ENCODE measurements around the gene DYNC2H1.

Gene DYNC2H1

DNA sequence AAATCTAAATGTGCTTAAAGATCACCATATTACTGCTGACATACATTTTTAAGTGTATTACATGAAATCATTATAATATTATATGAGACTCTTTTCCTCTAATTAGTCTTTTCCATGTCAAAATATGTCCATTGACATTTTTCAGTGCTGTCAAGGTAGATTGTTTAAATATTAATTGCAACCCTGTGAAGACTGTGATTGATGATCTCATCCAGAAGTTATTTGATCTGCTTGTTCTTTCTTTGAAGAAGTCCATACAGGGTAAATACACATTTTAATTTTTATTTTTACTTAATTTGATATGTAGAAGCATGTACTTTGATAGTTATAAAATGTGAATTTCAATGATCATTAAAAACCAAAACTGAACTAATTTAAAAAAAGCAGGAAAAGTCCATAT is 38.4 kb downstream of the DYNC2H1 start:
- no peak for DNase-seq

DNA sequence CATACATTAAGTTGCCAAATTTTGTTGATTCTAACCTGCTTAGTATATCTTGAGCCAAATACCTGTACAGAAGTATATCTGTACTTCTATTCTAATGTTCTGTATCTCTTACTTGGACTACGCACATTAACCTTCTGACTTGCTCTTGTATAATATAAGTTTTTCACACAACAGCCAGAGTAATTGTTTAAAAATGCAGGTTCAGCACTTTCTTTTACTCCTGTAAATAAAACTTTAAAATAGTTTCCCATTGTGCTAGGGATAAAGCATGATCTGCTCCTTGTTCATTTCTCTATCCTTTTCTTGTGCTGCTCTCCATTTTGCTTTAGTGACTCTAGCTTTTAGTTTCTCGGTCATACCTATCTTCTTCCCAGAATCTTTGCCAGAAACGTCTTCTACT is 48.3 kb downstream of the DYNC2H1 start:
- no peak for DNase-seq

DNA sequence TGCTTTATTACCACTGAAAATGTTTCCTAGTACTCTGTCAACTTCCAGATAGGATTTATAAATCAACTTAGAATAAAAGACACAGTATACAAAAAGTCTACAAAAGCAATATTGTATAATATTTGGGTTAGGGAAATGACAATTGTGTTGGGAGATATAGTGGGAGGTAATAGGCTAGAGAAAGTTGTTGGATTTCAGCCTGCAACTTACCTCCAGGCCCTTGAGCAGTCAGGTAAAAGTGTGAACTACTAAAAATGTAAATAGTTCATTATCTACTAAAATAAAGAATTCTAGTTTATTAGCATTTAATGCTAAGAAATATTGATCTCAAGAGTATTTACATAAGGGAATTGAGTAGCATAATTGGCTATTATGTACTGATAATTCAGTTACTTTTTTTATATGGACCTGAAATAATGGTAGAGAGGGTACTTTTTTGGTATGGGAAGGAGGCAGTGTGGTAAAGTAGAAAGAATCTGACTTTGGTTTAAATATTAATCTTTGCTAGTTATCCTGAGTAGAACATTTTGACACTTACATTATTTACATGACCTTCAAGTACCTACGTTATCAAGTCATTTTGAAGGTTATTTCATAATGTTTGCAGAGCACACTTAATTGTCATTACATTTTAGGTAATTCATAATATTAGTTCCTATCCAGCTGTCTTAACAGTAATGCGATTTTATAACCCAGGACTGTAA is 55.0 kb downstream of the DYNC2H1 start:
- no peak for DNase-seq

DNA sequence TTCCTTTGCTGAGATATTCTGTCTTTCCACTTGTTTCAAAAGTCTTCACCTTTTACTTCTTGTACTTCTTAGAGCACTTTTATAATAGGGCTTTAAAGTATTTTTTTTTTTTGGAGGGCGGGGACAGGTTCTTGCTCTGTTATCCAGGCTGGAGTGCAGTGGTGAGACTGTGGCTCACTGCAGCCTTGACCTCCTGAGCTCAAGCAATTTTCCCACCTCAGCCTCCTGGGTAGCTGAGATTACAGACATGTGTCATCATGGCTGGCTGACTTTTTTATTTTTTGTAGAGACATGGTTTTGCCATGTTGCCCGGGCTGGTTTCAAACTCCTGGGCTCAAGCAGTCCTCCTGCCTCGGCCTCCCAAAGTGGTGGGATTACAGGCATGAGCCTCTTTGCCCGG is 57.9 kb downstream of the DYNC2H1 start:
- DNase-seq: no peak

DNA sequence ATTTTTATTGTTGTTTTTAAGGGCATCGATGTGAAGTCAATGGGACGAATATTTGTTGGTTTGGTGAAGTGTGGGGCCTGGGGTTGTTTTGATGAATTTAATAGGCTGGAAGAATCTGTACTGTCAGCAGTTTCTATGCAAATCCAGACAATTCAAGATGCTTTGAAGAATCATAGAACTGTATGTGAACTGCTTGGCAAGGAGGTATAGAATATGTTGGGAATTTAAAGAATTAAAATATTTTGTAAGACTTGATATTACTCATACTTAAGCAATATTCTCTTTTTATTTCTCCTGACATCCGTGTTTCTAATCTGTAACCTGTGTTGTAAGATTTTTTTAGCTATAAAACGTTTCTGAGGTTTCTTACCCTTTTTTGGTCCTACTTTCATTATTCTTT is 61.6 kb downstream of the DYNC2H1 start:
- DNase-seq: no peak

DNA sequence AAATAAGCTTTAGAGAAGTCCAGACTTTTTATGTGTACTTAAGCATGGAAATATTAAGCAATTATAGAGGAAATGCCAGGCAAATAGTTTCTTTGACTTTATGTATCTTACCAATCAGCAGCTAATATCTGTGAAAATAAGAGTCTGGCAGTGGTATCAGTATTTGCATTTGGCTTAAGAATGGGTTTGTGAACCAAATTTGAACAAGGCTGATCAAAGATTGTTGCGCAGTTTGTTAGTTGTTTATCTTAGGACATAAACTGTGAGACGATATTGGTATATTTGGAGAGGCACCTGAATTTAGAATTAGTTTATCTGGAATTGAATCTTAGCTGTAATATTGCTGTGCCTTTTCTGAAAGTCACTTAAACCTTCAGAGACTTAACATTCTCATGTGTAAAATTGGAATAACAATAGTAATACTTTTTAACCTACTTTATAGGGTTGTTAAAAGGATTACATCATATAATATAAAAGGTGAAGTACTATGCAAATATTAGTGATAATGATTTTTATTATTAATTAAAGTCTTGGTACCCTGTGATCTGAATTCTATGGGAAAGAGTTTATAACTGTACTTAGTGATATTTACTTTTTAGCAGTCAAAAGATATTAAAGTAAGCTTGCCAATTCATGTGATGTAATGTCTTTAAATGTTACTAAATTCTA is 66.4 kb downstream of the DYNC2H1 start:
- DNase-seq: no peak

DNA sequence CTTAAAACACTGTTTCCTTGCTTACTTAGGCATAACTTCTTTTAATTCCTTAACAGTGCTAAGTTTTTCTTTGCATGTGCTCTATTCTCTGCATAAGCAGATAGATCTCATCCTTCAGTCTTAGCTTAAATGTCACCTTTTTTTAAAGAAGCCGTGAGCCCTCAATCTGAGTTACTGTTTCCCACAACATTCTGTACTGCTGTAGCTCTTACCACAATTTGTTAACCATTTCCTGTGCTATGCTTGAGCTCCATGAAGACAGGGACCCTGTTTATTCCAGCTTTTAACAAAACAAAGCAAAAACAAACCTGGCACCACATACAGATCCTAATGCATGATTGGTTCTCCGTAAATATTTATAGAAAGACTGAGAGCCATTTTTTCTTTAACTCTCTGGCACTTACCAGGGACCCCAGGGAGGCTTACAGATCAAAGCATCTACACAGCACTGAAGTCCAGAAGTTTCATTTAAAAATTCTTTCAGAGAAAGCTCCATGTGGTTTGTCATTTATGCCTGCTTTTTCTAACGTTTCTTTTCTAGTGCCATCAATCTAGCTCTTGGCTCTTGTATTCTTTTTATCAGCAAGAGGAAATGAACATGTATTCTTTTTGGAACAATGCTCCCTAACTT is 74.9 kb downstream of the DYNC2H1 start:
- DNase-seq: no peak

DNA sequence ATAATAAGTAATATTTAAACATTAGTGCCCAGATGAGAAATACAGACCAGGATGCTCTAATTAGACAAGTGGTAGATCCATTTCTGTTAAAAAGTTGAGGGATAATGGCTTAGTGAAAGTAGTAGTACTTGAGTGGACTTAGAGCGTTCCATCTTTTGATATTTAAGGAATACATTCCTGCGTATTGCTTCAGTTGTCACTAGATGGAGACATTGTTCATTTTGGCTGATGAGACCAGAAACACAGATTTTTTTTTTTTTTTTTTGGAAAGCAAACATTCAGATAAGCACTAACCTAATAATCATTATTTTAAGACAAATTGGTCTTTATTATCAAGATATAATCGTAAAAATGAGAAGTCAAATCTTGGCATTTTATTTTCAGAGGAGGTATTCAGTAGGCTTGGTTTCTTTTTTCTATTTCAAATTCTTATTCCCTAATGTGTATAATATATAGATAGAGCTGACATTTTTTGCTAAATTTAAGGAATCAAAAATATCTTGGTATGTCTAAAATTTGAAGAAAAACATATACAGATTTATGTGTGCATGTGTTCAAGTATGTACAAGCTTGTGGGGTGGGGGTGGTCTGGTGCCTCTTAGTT is 92.9 kb downstream of the DYNC2H1 start:
- no peak for DNase-seq

DNA sequence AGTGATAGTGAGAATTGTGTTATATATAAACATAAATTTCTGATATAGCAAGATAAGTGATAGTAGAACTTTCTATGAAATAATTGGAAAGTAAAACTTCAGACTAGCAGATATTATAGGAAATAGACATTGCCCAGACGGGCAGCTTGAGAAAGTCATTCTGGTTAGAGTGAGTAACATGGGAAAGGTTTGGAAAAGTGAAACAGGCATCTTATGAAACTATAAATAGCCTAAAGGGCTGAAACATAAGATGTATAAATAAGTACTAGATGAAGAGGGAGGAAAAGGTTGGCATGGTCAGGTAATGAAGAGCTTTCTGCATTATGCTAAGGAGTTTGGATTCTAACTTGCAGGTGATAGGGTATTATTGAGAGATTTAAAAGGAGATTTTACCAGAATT is 101.3 kb downstream of the DYNC2H1 start:
- no peak for DNase-seq

DNA sequence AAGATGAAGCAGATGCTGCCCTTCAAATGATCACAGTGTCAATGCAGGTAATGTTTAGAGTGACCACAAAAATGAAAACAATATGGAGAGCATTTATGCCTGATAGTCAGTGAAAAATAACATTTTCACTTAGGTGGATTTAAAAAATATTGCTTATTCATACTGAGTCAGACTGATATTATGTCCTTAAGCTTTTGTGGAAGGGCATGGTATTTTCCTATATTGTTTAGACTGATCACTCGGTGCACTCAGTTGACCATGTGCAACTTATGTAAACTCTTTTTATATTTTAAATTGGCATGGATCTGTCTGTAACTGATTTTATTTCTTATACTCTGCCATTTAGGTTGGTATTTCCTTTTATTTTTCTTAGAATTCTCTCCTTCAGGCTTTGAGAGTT is 106.6 kb downstream of the DYNC2H1 start:
- DNase-seq: no peak

DNA sequence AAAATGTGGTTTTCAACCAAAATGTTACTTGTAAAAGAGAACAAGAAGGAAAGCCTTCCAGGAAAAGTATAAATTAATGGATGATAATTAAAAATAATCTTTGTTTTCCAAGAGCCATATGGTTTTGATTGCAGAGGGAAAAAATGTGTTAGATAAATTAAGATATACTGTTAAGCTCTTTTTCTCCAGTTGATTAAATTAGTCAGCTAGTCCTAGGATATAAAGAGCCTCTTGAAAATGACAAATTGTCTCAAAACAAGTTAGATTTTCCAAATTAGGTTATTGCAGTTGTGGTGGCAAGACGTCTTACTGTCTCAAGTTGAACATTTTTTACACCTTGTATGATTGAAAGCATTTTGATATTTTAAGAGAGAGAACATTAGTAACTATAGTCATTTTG is 110.9 kb downstream of the DYNC2H1 start:
- DNase-seq: no peak

DNA sequence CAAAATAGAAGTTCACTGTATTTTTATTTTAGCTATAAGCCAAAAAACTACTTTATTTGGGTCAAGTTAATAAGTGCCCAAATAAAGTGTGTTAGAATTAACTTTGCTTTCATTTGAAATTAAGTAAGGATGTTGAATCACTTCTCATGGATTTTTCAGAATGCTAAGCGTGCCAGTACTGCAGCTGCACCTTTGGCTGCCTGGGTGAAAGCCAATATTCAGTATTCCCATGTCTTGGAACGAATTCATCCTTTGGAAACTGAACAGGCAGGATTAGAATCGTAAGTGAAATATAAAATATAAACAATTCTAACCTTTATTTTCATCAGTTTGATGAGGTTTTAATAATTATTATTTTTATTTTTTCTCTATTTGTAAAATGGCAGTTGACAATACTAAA is 113.6 kb downstream of the DYNC2H1 start:
- DNase-seq: peak in 1 of 14 donors; percentile 7

DNA sequence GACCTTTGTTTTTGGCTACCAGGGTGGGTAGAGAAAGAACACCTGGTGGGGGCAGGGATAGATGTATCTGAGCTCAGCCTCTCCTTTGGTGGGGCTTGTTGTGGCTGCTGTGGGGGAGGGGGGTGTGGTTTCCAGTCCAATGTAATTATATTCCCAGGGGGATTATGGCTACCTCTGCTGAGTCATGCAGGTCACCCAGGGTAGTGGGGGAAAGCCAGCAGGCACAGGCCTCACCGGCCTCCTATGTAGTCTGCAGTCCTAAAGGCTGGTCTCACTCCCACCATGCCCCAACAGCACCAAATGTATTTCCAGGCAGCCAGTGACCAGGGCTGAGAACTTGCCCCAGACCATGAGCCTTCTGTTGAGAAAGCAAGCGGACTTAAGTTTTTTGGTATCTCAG is 119.6 kb downstream of the DYNC2H1 start:
- no peak for DNase-seq

DNA sequence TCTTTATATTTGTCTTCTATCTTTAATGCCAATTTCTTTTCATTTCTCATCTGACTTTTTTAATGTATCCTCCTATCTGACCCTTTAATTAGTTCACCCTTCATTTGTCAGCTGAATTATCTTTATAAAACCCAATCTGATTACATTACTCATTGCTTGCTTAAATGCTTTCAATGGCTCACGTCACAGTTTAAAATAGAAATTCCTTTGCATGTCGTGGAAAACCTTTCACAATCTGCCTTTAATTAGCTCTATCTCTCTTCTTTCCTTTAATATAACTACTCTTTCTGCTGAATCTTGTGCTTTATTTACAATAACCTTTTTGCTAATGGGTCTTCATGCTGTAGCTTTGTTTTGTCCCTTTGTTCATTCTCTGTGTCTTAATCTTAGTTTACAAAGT is 125.7 kb downstream of the DYNC2H1 start:
- no peak for DNase-seq

DNA sequence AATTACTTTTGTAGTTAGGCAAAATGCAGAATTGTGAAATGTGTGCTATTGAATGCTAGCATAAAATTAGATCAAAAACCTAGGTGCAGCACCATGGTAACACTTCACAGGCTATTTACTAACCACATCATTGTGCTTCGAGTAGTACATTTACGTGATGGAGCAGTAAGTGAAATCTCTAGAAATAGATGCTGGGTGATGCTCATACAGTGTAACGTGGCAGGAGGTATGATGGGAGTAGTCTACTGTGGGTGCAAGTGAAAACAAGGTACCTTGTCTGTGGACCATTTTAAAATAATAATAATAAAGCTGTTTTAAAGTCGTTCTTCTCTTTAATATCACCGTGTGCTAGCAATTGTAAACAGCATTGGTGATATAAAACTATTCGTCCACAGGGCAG is 132.3 kb downstream of the DYNC2H1 start:
- no peak for DNase-seq

DNA sequence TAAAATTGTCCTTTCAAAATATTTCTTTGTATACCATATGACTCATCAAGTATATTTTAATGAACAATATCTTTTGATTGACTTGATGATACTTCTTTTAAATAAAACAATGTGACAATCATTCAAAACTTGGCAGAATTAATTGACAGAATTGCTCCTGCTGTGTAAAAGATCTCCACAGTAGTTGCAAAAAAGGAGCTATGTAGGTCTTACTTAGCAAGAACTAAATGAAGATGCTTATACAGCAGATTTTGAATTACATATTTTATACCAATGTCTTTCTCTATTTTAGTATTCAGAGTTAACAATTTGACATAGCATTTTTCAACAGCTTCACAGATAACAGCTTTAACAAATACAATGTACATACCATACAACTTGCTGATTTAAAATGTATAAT is 144.9 kb downstream of the DYNC2H1 start:
- DNase-seq: no peak

DNA sequence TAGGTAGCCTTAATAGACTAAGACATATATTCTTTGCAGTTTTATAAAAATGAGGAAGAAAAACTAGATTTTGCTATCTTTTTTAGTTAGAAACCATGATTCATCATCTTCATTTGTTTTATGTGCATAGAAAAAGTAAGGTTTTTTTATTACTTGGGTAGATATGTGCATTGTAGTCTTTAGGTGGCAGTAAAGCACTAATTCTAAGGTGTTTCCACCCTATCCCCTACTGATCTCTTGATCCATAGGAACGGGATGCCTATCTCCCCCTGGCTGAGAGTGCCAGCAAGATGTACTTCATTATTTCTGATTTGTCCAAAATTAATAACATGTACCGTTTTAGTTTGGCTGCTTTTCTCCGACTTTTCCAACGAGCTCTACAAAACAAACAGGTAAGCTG is 148.1 kb downstream of the DYNC2H1 start:
- DNase-seq: no peak

DNA sequence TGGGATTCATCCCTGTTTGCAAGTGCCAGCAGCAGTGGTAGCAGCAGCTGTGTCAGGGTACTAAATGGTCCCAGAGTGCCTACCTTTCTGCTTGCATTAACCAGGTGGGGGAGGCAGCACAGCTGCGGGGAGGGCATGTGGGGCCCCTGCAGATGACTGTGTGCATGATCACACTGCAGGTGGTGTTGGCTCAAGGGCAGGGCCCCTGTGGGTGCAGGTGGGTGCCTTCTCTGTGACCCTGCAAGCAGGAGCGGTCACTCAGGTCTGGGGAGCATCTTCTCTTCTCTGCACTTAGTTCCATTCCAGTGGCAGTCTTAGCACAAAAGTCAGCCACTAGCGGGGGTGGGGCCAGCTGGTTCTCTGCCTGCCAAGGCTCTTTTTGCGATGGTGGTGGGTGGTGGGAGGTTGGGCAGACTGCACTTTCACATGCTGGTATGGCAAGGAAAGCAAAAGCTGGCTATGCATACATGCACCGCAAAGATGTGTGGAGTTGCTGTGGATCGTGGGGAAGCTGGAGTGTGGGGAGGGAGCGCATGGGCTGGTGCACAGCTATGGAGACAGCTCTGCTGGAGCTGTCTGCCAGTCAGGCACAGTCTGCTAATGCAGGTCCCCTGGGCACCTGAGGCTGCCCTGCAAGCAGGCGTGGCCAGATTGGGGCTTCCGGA is 157.1 kb downstream of the DYNC2H1 start:
- no peak for DNase-seq

DNA sequence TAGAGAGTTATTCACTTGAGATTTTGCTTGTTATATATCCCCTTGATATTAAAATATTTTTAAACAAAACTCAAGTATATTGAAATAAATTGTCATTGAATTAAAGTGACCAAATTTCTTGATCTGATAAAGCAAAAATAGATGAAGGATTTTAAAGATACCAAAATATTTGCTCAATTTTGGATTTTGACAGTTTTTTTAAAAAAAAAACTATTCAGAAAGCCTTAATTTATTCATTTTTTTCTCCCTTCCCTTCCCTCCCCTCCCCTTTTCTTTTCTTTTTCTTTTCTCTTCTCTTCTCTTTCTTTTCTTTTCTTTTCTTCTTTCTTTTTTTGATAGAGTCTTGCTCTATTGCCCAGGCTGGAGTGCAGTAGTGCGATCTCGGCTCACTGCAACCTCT is 163.7 kb downstream of the DYNC2H1 start:
- no peak for DNase-seq

DNA sequence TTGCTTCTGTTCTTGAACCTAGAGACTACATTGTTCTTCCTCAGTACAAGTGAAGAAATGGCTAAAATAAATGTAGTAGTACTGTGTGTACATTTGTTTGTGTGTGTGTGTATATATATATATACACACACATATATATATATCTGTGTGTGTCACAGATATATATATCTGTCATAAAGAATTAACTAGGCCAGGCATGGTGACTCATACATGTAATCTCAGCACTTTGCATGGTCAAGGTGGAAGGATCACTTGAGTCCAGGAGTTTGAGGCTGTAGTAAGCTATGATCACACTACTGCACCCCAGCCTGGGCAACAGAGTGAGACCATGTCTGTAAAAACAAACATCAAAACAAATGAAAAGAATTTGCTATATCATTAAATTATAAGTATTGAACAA is 164.8 kb downstream of the DYNC2H1 start:
- no peak for DNase-seq

DNA sequence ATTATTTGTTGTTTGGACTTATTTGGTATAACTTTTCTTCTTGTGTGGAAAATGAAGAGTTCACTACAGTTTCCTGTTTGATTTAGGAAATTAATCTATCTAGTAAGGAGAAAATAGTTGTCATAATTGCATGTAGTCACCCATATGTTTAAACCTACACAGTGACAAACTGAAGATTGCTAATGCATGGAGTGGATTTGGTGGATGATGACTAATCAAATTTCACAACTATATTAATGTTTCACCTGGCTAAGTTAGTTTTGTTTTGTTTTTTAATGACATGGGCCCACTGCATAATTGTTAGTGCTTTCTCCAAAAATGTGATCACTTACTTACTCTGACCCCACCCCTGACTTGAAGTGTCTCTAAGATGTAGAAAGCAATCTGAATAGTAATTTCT is 170.6 kb downstream of the DYNC2H1 start:
- no peak for DNase-seq

DNA sequence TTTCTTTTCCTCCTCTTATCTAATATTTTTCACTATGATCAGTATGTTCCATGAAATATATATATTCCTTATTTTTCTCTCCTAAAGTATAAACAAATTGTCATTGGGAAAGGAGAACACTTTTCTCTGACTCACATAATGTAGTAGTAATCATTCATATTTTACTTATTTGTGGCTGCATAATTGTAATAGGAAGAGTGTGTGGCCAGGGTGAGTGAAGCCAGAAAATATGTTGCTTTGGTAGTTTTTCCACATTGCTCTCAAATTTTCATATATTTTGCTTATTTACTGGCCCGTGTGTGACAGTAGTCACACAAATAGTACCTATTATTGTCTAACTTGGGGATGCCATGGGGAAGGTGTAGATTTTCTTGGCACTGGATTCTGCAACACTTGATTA is 172.1 kb downstream of the DYNC2H1 start:
- DNase-seq: no peak

DNA sequence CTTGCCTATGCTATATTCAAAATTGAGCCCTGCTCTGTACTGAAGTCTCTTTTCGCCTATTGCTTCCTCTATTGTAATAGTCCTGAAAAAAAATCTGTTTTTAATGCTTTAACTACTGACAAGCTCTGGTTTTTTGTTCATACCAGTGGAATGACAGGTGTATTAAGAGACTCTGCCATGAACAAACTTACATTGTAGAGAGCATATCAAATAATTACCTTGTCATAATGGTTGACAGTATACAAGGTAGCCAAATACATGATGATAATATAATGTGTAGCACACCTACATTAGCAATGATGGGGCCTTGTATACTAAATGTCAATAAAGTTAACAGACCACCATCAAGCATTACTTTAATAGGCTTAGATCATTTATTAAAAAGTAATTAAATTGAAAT is 175.0 kb downstream of the DYNC2H1 start:
- DNase-seq: no peak

Measured in C1 segment of cervical spinal cord (tissue), 14 donors.